Lower leg skin (tissue), 4 donors: ENCODE data around the gene AUTS2. TPM values are rescaled to one million over a fixed set of nuclear protein-coding genes. Genes with fewer than 3 reads are reported as not detected.
"Not testable (repeated sequence)": the region's sequence is repeated elsewhere in the genome, so short reads cannot be mapped to it uniquely, and the experiment has no call there.

Source experiments
- DNase-seq, 2 donors: peaks; one replicate each; pipeline ENCODE4 v3.0.0-alpha.2; 2019; ENCODE audit warnings: low spot score in 2 of 2
- H3K4me3 ChIP-seq: fragments of 200-600 bp; sonication (generic); 2 replicates; pipeline ENCODE4 v1.5.1; 2017; ENCODE audit warnings: mild to moderate bottlenecking, low read depth; ENCODE audit not compliant: poor library complexity, severe bottlenecking
- CTCF ChIP-seq, 3 donors: fragments of 450-650 bp; IDR thresholded peaks; one replicate each; pipeline ENCODE4 v1.5.1; 2016; ENCODE audit warnings: antibody characterized with exemption in 3 of 3, mild to moderate bottlenecking in 3 of 3, moderate library complexity in 2 of 3
- POLR2A ChIP-seq, 2 donors: fragments of 450-650 bp; IDR thresholded peaks; one replicate each; pipeline ENCODE4 v1.6.1; 2016 to 2017; ENCODE audit warnings: antibody characterized with exemption in 2 of 2, mild to moderate bottlenecking in 1 of 2, moderate library complexity in 1 of 2
- WGBS, 2 donors: methylation state at CpG; one replicate each; pipeline ENCODE4 v1.1.5; 2018; 5-methylcytosine and 5-hydroxymethylcytosine counted together
- intact Hi-C: fragments of 100-400 bp; cut with DNase I; formaldehyde crosslinking; loops from one replicate; pipeline ENCODE4 v1.15.0; 2023; ENCODE audit warnings: low total_unique reads
- total RNA-seq, 4 donors: library from RNA; depleted of rRNA; stranded (reverse); fragments of >200 nt; gene quantifications; one replicate each; pipeline ENCODE4 v1.1.0, GENCODE V29; 2016

Gene AUTS2
- total RNA-seq, 4 donors from 2014 or later = 30.8 to 41.9 (median 40.5) TPM

- 95 to 96% methylated on average over 8 of the region's 8 CpGs for WGBS, 2 donors
- no peak for DNase-seq
Measured at GRCh38 chr7:70645279-70645678, 1047.0 kb downstream of the AUTS2 start.

GRCh38 chr7:70645876-70646351 lies 1047.6 kb downstream of the AUTS2 start:
- H3K4me3 ChIP-seq = no peak overlapping the region
- 92 to 93% methylated on average over 10 of the region's 10 CpGs for WGBS, 2 donors
- TF ChIP-seq POLR2A (IDR thresholded peaks at IDR 0.05) (no peak), CTCF (IDR thresholded peaks at IDR 0.05) (no peak)
- DNase-seq = no peak
- intact Hi-C loops = no loop called here

More at GRCh38 chr7:70645279-70645678, 1047.0 kb downstream of the AUTS2 start:
- intact Hi-C loops = no loop called here
- TF ChIP-seq CTCF (IDR thresholded peaks at IDR 0.05) = no peak
- H3K4me3 ChIP-seq = no peak overlapping the region

- no peak for DNase-seq
- intact Hi-C loops = no loop called here
- 53 to 57% methylated on average over 14 of the region's 14 CpGs for WGBS, 2 donors
- no peak overlapping the region for H3K4me3 ChIP-seq
- no peak for TF ChIP-seq POLR2A (IDR thresholded peaks at IDR 0.05)
- no peak for TF ChIP-seq CTCF (IDR thresholded peaks at IDR 0.05)
Measured at GRCh38 chr7:70646536-70647248, 1048.4 kb downstream of the AUTS2 start.

- no peak for DNase-seq
- TF ChIP-seq POLR2A (IDR thresholded peaks at IDR 0.05) (no peak), CTCF (IDR thresholded peaks at IDR 0.05) (no peak)
- intact Hi-C loops = no loop called here
- H3K4me3 ChIP-seq = no peak overlapping the region
- WGBS, 2 donors = 86 to 89% methylated on average over 9 of the region's 9 CpGs
Measured at GRCh38 chr7:70647801-70648498, 1049.7 kb downstream of the AUTS2 start.

- H3K4me3 ChIP-seq, DNase-seq, intact Hi-C loops: not testable (repeated sequence)
- WGBS, 2 donors = 93 to 97% methylated on average over 7 of the region's 7 CpGs
Measured at GRCh38 chr7:70648499-70648861, 1050.2 kb downstream of the AUTS2 start.

- H3K4me3 ChIP-seq = no peak overlapping the region
- DNase-seq = no peak
- no peak for TF ChIP-seq POLR2A (IDR thresholded peaks at IDR 0.05)
- 91 to 94% methylated on average over 5 of the region's 5 CpGs for WGBS, 2 donors
- intact Hi-C loops = no loop called here
Measured at GRCh38 chr7:70649323-70649722, 1051.0 kb downstream of the AUTS2 start.
